Measurements from ENCODE around the gene TAS1R3. TPM values are rescaled to one million over a fixed set of nuclear protein-coding genes. Genes with fewer than 3 reads are reported as not detected.
A peak's percentile ranks its signal among the peaks of the same experiment; 100 is the strongest.

The TAS1R3 gene
- total and polyA plus RNA-seq, 10 of the 15 experiments (the other 5 are each of a cell fraction or from before 2014, with no cell fraction given), result 0.04 to 0.51 (median 0.08) TPM; not detected in 3

DNA sequence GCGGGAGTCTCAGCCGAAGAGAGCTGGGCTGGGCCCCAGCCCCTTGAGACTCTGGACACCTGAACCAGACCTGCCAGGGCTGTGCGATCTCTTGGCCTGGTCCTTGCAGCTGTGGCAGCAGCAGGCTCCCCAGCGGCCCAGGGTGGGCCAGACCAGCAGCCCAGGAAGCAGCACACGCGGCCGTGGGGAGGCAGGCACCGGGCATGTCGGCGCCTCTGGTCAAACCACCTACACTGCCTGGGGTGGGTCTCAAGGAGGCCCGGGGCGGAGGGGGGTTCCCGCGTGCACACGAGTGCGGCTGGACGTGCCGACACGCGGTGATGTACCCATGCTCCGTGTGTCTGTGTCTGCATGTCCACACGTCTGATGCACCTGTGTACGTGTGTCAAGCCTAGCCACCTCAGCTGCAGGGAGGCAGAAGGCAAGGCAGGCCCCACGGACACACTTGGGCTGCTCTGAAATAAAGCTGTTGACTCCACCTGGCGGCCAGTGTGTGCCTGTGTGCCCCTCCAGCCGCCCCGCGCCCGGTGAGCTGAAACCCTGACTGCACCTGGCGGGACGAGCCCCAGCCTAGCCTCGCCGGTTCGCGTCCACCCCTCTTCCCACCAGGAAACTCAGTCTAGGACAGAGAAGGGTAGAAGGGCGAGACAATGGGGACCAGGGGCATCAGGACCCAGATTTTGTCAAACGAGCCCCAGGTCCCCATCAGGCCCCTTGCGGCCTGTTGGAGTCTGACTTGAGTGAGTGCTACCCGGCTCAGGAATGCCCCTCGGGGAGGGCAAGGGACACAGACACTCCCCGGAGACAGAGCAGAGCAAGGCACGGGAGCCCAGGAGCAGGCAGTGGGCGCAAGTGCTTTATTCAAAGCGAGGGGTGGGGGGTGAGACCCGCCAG, 39.3 kb upstream of the TAS1R3 start:
- Histone ChIP-seq H3K27ac (ENCODE audit: control insufficient read depth, insufficient read depth) (no peak overlapping the region), H3K79me2 (ENCODE audit: control insufficient read depth, insufficient read depth, low read length) (no peaks in the 10 kb centered on the region), H3K4me2 (ENCODE audit: control insufficient read depth, insufficient read depth) (no peak overlapping the region), H3K4me1 (ENCODE audit: control insufficient read depth, insufficient read depth, low read length) (no peaks in the 10 kb centered on the region), H3K9me3 (replicated peaks; ENCODE audit: control insufficient read depth, insufficient read depth, low read length) (no peaks in the 10 kb centered on the region), H4K20me1 (ENCODE audit: control insufficient read depth, insufficient read depth) (no peaks in the 10 kb centered on the region), H3K4me3 (no peak overlapping the region), H3K36me3 (ENCODE audit: control insufficient read depth in 2 of 2, insufficient read depth in 2 of 2, low read length in 1 of 2) (no peaks in the 10 kb centered on the region), H2AFZ (ENCODE audit: control insufficient read depth, low read depth, low read length) (no peak overlapping the region), H3K9ac (ENCODE audit: control insufficient read depth, insufficient read depth, low read length) (no peak overlapping the region), H3K27me3 (replicated peaks in 1 of 2; ENCODE audit: control insufficient read depth in 2 of 2, insufficient read depth in 2 of 2, low read length in 1 of 2) (no peaks in the 10 kb centered on the region)
- intact Hi-C loops (cut with micrococcal nuclease; ENCODE audit: unreplicated experiment), result loop anchor here (2.0 kb wide), 3 partner anchors 169 to 307 kb away; no protein-coding TSS in a partner anchor
- ChIA-PET POLR2A (interaction anchor here (1.0 to 1.2 kb wide), 2 partner anchors 41 to 169 kb away, joined by 4 read pairs; no protein-coding TSS in a partner anchor), CTCF (interaction anchor here (0.6 to 2.7 kb wide), 18 partner anchors 11 to 386 kb away, joined by 3 to 57 read pairs (median 3); no protein-coding TSS in a partner anchor), SMC1A (ENCODE audit: uncharacterized antibody, unreplicated experiment) (interaction anchor here (1.0 to 2.8 kb wide), 8 partner anchors 9 to 307 kb away, joined by 3 to 23 read pairs (median 4); no protein-coding TSS in a partner anchor), RAD21 (ENCODE audit: unreplicated experiment) (interaction anchor here (0.7 to 3.1 kb wide), 14 partner anchors 13 to 309 kb away, joined by 3 to 63 read pairs (median 4); partner anchors contain the start of genes C1orf159 and TNFRSF18)
- DNase-seq (ENCODE audit: low read depth, low spot score) (no peak), FAIRE-seq (no peak), ATAC-seq (peak; percentile 96)
- 35% methylated on average over 45 of the region's 45 CpGs for WGBS (ENCODE audit: insufficient coverage, insufficient replicate concordance, low lambda C conversion rate, missing lambda C conversion rate)
- in situ Hi-C loops (cut with MboI), result no loop called here
- no TSS peak for BruUV-seq (replicated peaks)
- no peak for TF ChIP-seq NFIC (IDR thresholded peaks at IDR 0.05; ENCODE audit: low read depth, low read length)
- 0 out of 2 replicates have a peak, but pooled peaks have one; percentile 52 for TF ChIP-seq SMARCA5 (IDR thresholded peaks at IDR 0.05)
- no peak for TF ChIP-seq KAT2A (conservative IDR thresholded peaks at IDR 0.05; ENCODE audit: control insufficient read depth, low read depth, low read length)
- 0 out of 2 replicates have a peak, but pooled peaks have one; percentile 43 for TF ChIP-seq LARP7 (IDR thresholded peaks at IDR 0.05)
- TF ChIP-seq CBFB (IDR thresholded peaks at IDR 0.05; ENCODE audit: low read depth), result no peak
- TF ChIP-seq BHLHE40 (IDR thresholded peaks at IDR 0.05; ENCODE audit: borderline replicate concordance in 1 of 2, low read depth in 2 of 2, low read length in 1 of 2), result peak in 1 of 2 experiments; percentile 38; a peak in 1 of 4 replicates
- TF ChIP-seq, protein P1, sequence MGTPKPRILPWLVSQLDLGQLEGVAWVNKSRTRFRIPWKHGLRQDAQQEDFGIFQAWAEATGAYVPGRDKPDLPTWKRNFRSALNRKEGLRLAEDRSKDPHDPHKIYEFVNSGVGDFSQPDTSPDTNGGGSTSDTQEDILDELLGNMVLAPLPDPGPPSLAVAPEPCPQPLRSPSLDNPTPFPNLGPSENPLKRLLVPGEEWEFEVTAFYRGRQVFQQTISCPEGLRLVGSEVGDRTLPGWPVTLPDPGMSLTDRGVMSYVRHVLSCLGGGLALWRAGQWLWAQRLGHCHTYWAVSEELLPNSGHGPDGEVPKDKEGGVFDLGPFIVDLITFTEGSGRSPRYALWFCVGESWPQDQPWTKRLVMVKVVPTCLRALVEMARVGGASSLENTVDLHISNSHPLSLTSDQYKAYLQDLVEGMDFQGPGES (IDR thresholded peaks at IDR 0.05), result no peak
- no peak for TF ChIP-seq GABPA (IDR thresholded peaks at IDR 0.05; ENCODE audit: low read depth)
- TF ChIP-seq SUZ12 (IDR thresholded peaks at IDR 0.05; ENCODE audit: unreplicated experiment), result no peak
- TF ChIP-seq PRDM15 (CRISPR knock-in tag; IDR thresholded peaks at IDR 0.05), result no peak
- TF ChIP-seq TCF3 (IDR thresholded peaks at IDR 0.05; ENCODE audit: borderline replicate concordance, insufficient read depth, low read depth, low read length), result 0 out of 2 replicates have a peak, but pooled peaks have one; percentile 49
- TF ChIP-seq NFXL1 (IDR thresholded peaks at IDR 0.05; ENCODE audit: borderline replicate concordance), result no peak
- TF ChIP-seq ZNF687 (IDR thresholded peaks at IDR 0.05), result no peak

Measured in GM12878 (cell line).